NOMO-1 treated with DMSO at 0.1 percent for 48 hours (cell line): ENCODE data around the gene RERG.

Source experiments
- DNase-seq: peaks from one replicate; lab custom pipeline; 2025; ENCODE audit not compliant: unreplicated experiment; lab: John Stamatoyannopoulos, UW

Gene RERG

DNA sequence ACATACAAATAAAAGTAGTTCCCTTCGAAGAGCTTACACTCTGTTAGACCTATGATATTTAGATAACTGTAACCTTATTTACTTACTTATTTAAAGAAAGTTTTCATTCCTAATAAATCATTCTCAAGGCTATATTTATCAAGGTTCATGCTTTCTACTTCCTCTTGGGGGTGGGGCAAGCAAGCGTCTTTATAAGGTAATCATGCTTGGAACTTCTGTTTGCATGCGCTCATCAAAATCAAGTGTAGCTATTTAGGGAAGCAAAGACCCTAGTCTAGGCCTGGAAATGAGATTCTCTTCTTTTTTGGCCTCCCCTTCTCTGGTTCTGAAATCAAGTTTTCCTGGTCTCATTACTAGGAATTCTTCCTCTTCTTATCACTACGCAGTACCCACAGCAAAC is 766 bp downstream of the RERG start:
- DNase-seq: no peak

- no peak for DNase-seq
These were observed 2.4 kb downstream of the RERG start for GRCh38 chr12:15218794-15219193.

DNA sequence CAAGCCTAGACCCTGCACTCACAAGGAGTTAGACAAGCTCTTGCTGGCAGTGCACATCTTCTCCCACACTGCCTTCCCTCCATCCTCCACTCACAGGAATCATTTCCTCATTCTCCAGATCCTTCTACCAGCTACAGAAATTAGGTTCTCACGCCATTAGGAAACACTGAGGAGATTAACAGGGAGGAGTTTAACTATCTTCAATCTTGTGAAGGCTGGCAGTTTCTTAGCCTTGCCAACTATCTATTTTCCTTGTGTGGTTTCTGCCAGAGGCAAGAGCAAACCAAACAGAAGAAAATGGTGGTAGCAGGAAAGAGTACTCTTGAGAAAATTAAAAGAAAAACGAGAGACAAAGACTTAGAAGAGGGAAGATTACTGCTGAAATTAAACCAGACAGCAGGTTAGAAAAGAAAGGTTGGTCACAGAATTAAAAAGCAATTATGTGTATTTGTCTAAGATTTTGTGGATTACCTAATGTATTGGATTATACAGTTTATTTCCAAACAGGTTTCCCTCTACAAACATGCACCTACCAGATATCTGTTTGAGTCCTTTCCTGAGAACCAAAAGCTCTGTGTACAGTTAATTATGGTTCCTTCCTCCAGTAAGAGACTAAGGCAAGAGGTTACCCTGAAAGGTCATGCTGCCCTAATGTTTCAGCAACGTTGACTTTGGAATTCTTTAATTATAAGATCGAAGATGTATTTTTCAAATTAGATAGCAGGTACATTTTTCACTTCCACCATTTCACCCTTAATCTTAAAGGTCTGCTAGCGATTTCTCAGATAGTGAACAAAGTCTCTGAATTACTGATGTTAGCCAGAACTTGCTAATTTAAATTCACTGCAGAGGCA is 5.0 kb downstream of the RERG start:
- no peak for DNase-seq

DNA sequence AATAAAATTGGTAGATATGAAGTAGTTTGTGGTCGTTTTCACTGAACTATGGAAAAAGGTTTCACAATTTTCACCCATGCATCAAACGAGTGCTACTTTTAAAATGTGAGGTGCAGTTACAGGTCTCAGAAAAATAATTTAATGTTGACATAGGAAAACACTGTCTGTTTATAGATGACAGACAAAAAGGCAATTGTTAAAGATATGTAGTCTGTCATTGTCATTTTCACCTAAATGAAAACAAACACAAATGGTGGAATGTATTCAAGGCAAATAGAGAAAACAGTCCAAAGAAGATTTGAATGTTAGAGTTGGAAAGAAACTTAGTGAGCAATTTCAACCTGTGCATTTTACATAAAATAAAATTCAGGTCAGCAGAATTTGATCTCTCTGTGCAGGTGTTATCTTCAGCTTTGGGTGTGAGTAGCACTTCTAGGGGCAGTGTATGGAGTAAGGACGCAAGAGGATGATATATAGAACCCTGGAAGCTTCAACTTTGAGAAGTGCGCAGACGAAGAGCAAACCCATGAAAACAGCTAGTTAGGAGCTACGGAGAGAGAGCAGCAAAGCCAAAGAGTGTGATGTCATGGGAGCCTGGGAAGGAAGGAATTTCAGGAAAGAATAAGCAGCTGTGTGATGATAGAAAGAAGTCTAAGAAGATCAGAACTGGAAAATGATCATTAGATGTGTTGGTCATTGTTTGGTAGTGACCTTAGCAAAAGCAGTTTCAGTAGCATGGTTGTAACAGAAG is 6.2 kb downstream of the RERG start:
- no peak for DNase-seq

DNA sequence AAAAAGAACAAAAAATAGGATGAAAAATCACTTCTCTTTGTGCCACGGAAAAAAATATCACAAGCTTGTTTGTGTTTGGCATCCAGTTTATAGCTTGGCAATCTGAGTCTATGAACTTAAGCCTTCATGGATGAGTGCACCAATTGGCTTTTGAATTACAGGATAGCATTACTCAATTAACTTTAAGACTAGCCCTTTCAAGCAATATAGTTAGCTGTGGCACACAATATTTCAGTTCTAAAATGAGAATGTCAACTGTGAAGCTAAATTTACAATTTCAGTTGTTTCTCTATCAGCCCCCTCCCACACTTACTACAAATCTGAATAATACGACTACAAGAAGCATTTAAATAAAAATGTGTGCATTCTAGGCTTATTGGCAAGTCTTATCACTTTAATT is 8.3 kb downstream of the RERG start:
- DNase-seq: no peak

DNA sequence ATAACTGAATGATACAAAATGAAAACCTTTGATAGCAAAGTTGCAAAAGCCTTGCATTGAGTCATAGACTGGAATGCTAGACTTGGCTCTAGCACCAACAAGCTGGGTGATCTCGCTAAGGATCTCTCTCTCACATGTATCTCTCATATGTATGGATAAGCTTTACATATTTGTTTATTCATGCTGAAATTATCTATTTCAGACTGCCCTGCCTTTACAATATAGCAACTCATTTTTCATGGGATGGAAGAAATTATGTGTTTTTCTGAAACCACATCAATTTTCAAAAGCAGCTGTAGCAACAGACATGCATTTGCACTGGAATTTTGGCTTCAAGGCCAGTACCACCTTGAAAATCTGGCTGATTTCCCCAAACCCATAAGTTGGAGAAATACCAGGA is 11.4 kb downstream of the RERG start:
- DNase-seq: no peak

DNA sequence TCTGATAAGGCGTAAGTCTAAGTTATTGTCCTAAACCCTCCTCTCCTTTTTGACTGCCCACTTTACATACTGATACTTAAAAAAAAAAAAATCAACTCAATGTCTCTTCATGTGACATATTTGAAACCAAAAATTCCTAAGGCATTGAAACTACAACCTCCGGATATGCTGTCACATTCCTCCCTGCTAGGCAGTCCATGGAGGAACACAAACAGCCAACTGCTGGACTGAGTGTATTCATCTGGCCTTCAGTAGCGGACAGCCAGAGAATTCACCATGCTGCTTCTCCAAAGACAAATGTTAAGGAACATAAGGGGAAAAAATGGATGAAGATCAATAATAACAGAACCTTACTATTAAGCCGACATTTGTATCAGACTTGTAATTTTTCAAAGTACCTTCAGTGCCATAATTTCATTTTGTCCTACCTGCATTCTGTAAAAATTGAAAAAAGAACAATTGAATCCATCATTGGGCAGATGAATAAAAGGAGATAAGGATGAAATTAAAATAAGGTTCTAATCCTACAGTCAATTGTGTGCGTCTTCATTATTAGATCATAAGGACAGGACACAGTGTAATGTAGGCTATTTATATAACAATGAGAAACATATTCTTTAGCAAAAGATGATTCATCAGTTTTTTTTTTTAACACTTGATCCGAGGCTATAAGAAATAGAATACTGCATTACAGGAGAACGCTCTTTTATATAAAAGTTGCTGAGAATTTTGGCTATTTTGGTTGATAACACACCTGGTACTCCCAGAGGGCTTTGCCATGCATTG is 12.2 kb downstream of the RERG start:
- DNase-seq: no peak

- no peak for DNase-seq
These were observed 13.1 kb downstream of the RERG start for GRCh38 chr12:15208140-15208539.

- no peak for DNase-seq
These were observed 14.3 kb downstream of the RERG start for GRCh38 chr12:15206831-15207389.

DNA sequence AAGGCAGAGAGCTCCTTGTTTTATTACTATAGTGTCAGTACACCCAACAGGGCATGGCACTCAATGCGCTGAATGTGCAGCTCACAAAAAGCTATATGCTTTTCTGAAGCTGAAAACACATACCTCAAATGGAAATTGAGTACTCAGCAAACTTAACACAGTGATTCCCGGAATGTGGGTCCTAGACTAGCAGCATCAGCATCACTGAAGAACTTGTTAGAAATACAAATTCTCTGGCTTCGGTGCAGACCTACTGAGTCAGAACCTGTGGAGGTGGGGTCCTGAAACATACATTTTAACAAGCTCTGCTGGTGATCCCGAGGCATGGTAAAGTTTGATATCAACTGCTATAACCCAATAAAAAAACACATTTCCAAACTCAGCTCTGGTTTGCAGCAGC is 14.9 kb downstream of the RERG start:
- no peak for DNase-seq

GRCh38 chr12:15205341-15206010 is 15.7 kb downstream of the RERG start:
- DNase-seq: no peak

- DNase-seq: no peak
These were observed 19.8 kb downstream of the RERG start for GRCh38 chr12:15201456-15201855.

- no peak for DNase-seq
These were observed 20.2 kb downstream of the RERG start for GRCh38 chr12:15201056-15201455.

GRCh38 chr12:15200641-15201040 is 20.6 kb downstream of the RERG start:
- no peak for DNase-seq

DNA sequence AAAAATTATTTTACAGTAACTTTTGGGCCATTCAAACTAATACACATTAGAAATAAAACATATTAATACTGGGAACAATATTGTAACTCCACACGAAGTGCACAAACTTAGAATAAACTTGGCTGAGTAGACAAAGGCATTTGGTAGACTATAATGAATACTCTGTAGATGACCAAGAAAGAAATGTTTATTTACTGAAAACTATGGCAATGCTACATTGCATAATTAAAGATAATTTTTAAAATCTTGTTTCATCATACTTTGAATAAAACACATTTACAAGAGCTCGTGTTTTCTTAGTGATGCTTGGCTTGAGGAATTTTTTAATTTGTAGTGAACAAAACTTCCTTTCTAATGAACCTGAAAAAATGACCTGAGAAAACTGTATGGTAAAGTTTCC is 21.3 kb downstream of the RERG start:
- DNase-seq: no peak

- no peak for DNase-seq
These were observed 24.3 kb downstream of the RERG start for GRCh38 chr12:15196678-15197505.

- DNase-seq: no peak
These were observed 25.0 kb downstream of the RERG start for GRCh38 chr12:15196221-15196620.

- DNase-seq: no peak
These were observed 26.5 kb downstream of the RERG start for GRCh38 chr12:15194456-15195368.

- no peak for DNase-seq
These were observed 27.3 kb downstream of the RERG start for GRCh38 chr12:15193946-15194345.
